HepG2 (cell line): Measurements from ENCODE around the gene GRIP2. TPM values are rescaled to one million over a fixed set of nuclear protein-coding genes. Genes with fewer than 3 reads are reported as not detected.

ENCODE experiments used
- ATAC-seq: fragments of 200-7000 bp; cut with Tn5 transposase; 3 replicates; pipeline ENCODE4 v1.9.1; 2020; ENCODE audit warnings: mild to moderate bottlenecking, moderate library complexity
- BruUV-seq: library from RNA; stranded (reverse); fragments of 400-500 nt; replicated peaks from 2 replicates; lab custom pipeline; 2021; lab: Mats Ljungman, UMichigan
- CTCF ChIA-PET: fragments of 300-600 bp; formaldehyde crosslinking; extraction: SDS; loops from one replicate; lab custom pipeline; 2021; ENCODE audit warnings: low total read pairs, inconsistent platforms, low intra/inter-chr PET ratio; lab: Yijun Ruan, JAX
- POLR2A ChIA-PET: fragments of 350-600 bp; sonication (Branson Sonifier 250); formaldehyde crosslinking; loops from one replicate; lab custom pipeline; 2020; ENCODE audit warnings: antibody characterized with exemption, inconsistent platforms; lab: Yijun Ruan, JAX
- DNase-seq: peaks from one replicate; pipeline ENCODE4 v3.0.0-alpha.2; 2015; ENCODE audit warnings: low spot score
- FAIRE-seq: peaks from 3 replicates; lab custom pipeline; 2011; peaks lifted over from hg19 to GRCh38; lab: Jason Lieb, UNC
- H2AFZ ChIP-seq: one replicate; pipeline ENCODE4 v1.6.1; 2011; ENCODE audit warnings: low read length, inconsistent platforms
- H3K27ac ChIP-seq: fragments of 300-600 bp; 3 replicates; pipeline ENCODE4 v1.8.0; 2011; ENCODE audit warnings: mixed run types, mild to moderate bottlenecking, mixed read lengths, low read length, inconsistent platforms; ENCODE audit not compliant: insufficient read depth; ENCODE audit errors: extremely low read length
- H3K27me3 ChIP-seq, 2 experiments: fragments of 200-600 bp in 1 of 2; 2 replicates in 1 of 2; 3 replicates in 1 of 2; pipeline versions ENCODE4 v1.6.0 to v1.8.0; 2011; ENCODE audit warnings: low read length in 2 of 2, mild to moderate bottlenecking in 2 of 2, moderate library complexity in 2 of 2, inconsistent platforms in 1 of 2; ENCODE audit not compliant: insufficient read depth in 2 of 2, control insufficient read depth in 1 of 2
- H3K36me3 ChIP-seq, 2 experiments: fragments of 200-600 bp in 1 of 2; replicated peaks in 1 of 2; 2 replicates in 1 of 2; 3 replicates in 1 of 2; pipeline versions ENCODE4 v1.5.1 to v1.8.0; 2011; ENCODE audit warnings: low read length in 2 of 2, inconsistent platforms in 1 of 2; ENCODE audit not compliant: insufficient read depth in 2 of 2, control insufficient read depth in 1 of 2
- H3K4me1 ChIP-seq: 2 replicates; pipeline ENCODE4 v1.5.1; 2012; ENCODE audit warnings: low read length, inconsistent platforms; ENCODE audit not compliant: insufficient read depth
- H3K4me2 ChIP-seq: 2 replicates; pipeline ENCODE4 v1.6.0; 2011; ENCODE audit warnings: low read depth, low read length, inconsistent platforms
- H3K4me3 ChIP-seq, 3 experiments: fragments of 200-600 bp in 1 of 3; sonication (generic), shearing (Covaris generic) in 1 of 3; replicated peaks in 1 of 3; 2 replicates each; pipeline ENCODE4 v1.5.1; 2011 to 2016; ENCODE audit warnings: low read length in 3 of 3, inconsistent platforms in 2 of 3, low read depth in 2 of 3, mild to moderate bottlenecking in 2 of 3, control low read depth in 1 of 3, mixed read lengths in 1 of 3; ENCODE audit not compliant: insufficient read depth in 1 of 3
- H3K79me2 ChIP-seq: one replicate; pipeline ENCODE4 v1.6.1; 2011; ENCODE audit warnings: low read length, inconsistent platforms; ENCODE audit not compliant: insufficient read depth
- H3K9ac ChIP-seq: 2 replicates; pipeline ENCODE4 v1.6.0; 2011; ENCODE audit warnings: mild to moderate bottlenecking, low read depth, low read length, inconsistent platforms; ENCODE audit not compliant: insufficient read depth
- H3K9me3 ChIP-seq: 2 replicates; pipeline ENCODE4 v1.5.1; 2012; ENCODE audit warnings: mild to moderate bottlenecking, low read length
- H4K20me1 ChIP-seq: 2 replicates; pipeline ENCODE4 v1.6.0; 2011; ENCODE audit warnings: inconsistent platforms, mild to moderate bottlenecking, low read length, moderate library complexity; ENCODE audit not compliant: insufficient read depth
- DPF2 ChIP-seq: sonication (generic); formaldehyde crosslinking; IDR thresholded peaks from 2 replicates; pipeline ENCODE4 v1.4.0; 2020; ENCODE audit warnings: mild to moderate bottlenecking, low read depth, missing genetic modification reagents, borderline replicate concordance
- FOSL2 ChIP-seq: sonication (generic); formaldehyde crosslinking; IDR thresholded peaks from 2 replicates; pipeline ENCODE4 v1.4.0; 2020; ENCODE audit warnings: missing genetic modification reagents
- KAT2B ChIP-seq: fragments of 150-350 bp; IDR thresholded peaks from 2 replicates; pipeline ENCODE4 v1.6.1; 2014; ENCODE audit warnings: low read depth, low read length, borderline replicate concordance
- NCOA2 ChIP-seq: sonication (generic); formaldehyde crosslinking; IDR thresholded peaks from 2 replicates; pipeline ENCODE4 v1.8.0; 2022; ENCODE audit warnings: inconsistent platforms
- NFIB ChIP-seq: sonication (generic); formaldehyde crosslinking; IDR thresholded peaks from 2 replicates; pipeline ENCODE4 v1.9.0; 2021; ENCODE audit warnings: missing genetic modification reagents, mild to moderate bottlenecking, borderline replicate concordance
- RBAK ChIP-seq: sonication (generic); formaldehyde crosslinking; IDR thresholded peaks from 2 replicates; pipeline ENCODE4 v1.5.1; 2020; ENCODE audit warnings: mild to moderate bottlenecking, missing genetic modification reagents
- RBM39 ChIP-seq: fragments of 200-400 bp; formaldehyde crosslinking; IDR thresholded peaks from one replicate; pipeline ENCODE4 v1.6.1; 2018; ENCODE audit warnings: antibody characterized with exemption, mild to moderate bottlenecking, low read depth, low read length; ENCODE audit not compliant: poor library complexity, severe bottlenecking
- RFX1 ChIP-seq: fragments of 450-650 bp; IDR thresholded peaks from 2 replicates; pipeline ENCODE4 v1.6.1; 2017
- SETDB1 ChIP-seq: sonication (generic); formaldehyde crosslinking; IDR thresholded peaks from 2 replicates; pipeline ENCODE4 v1.5.1; 2020; ENCODE audit warnings: missing genetic modification reagents, mild to moderate bottlenecking, borderline replicate concordance
- ZNF292 ChIP-seq: sonication (generic); formaldehyde crosslinking; IDR thresholded peaks from 2 replicates; pipeline ENCODE4 v1.8.1; 2022; ENCODE audit warnings: mild to moderate bottlenecking, low read depth, missing genetic modification reagents, borderline replicate concordance
- ZNF510 ChIP-seq: sonication (generic); formaldehyde crosslinking; IDR thresholded peaks from 2 replicates; pipeline ENCODE4 v1.4.0; 2020; ENCODE audit warnings: low read depth, mild to moderate bottlenecking, missing genetic modification reagents
- ZNF577 ChIP-seq: sonication (generic); formaldehyde crosslinking; IDR thresholded peaks from 2 replicates; pipeline ENCODE4 v1.4.0; 2020; ENCODE audit warnings: mild to moderate bottlenecking, low read depth, missing genetic modification reagents, borderline replicate concordance
- ZNF614 ChIP-seq: IDR thresholded peaks from 2 replicates; pipeline ENCODE4 v1.6.1; 2018; ENCODE audit warnings: missing biosample characterization, missing genetic modification reagents, inconsistent platforms, borderline replicate concordance
- ZNF703 ChIP-seq: sonication (generic); formaldehyde crosslinking; IDR thresholded peaks from 2 replicates; pipeline ENCODE4 v1.5.1; 2020; ENCODE audit warnings: missing genetic modification reagents, mild to moderate bottlenecking, moderate library complexity, borderline replicate concordance
- ZNF781 ChIP-seq: sonication (generic); formaldehyde crosslinking; IDR thresholded peaks from 2 replicates; pipeline ENCODE4 v1.5.1; 2020; ENCODE audit warnings: borderline replicate concordance, mild to moderate bottlenecking, missing genetic modification reagents; ENCODE audit errors: not compliant biosample characterization
- WGBS: methylation state at CpG from one replicate; pipeline ENCODE4 v1.1.6; 2017; ENCODE audit warnings: low lambda C conversion rate; 5-methylcytosine and 5-hydroxymethylcytosine counted together
- in situ Hi-C: cut with HindIII; loops from 2 replicates; pipeline ENCODE4 v1.10.0; 2017; ENCODE audit warnings: low pct_unique_long_range_greater_than_20kb; ENCODE audit not compliant: extremely low pct_ligation_motif_present
- intact Hi-C: fragments of 100-400 bp; cut with micrococcal nuclease; formaldehyde crosslinking; loops from one replicate; pipeline ENCODE4 v1.10.0; 2022; ENCODE audit not compliant: unreplicated experiment
- polyA plus RNA-seq, 8 experiments: library from polyadenylated mRNA; depleted of rRNA in 3 of 8; stranded (reverse) in 7 of 8; unstranded in 1 of 8; fragments of >200 nt; fragmentation: Illumina TruSeq in 4 of 8; extraction: Trizol in 4 of 8; gene quantifications; 2 replicates each; pipeline versions ENCODE4 v1.2.1 to v1.2.3, GENCODE V29; 2011 to 2016; ENCODE audit warnings: low read depth in 4 of 8, missing spikeins in 1 of 8, mixed read lengths in 1 of 8; ENCODE audit not compliant: insufficient read depth in 1 of 8
- total RNA-seq, 5 experiments: library from RNA; depleted of rRNA; stranded (reverse); fragments of >200 nt; fragmentation: Illumina TruSeq; extraction: Trizol; gene quantifications; 2 replicates each; pipeline ENCODE4 v1.2.3, GENCODE V29; 2016; ENCODE audit warnings: low read depth in 1 of 5
- TF ChIP-seq, protein P1 (sequence below): sonication (generic); formaldehyde crosslinking; IDR thresholded peaks from 2 replicates; pipeline ENCODE4 v1.8.1; 2022; ENCODE audit warnings: low read depth, mild to moderate bottlenecking, missing genetic modification reagents

The GRIP2 gene
- total and polyA plus RNA-seq, 2 of the 13 experiments (the other 11 are each of a cell fraction or from before 2014, with no cell fraction given): 0.11 to 0.24 TPM

- TF ChIP-seq NFIB (CRISPR knock-in tag) (no peak), DPF2 (CRISPR knock-in tag) (no peak), NCOA2 (CRISPR knock-in tag) (no peak), ZNF292 (CRISPR knock-in tag) (no peak), ZNF781 (CRISPR knock-in tag) (no peak), ZNF510 (CRISPR knock-in tag) (no peak), ZNF703 (CRISPR knock-in tag) (no peak), ZNF614 (no peak), KAT2B (no peak), RBAK (CRISPR knock-in tag) (no peak)
Measured at GRCh38 chr3:14477311-14477935, 62.7 kb downstream of the GRIP2 start (continued).

DNA sequence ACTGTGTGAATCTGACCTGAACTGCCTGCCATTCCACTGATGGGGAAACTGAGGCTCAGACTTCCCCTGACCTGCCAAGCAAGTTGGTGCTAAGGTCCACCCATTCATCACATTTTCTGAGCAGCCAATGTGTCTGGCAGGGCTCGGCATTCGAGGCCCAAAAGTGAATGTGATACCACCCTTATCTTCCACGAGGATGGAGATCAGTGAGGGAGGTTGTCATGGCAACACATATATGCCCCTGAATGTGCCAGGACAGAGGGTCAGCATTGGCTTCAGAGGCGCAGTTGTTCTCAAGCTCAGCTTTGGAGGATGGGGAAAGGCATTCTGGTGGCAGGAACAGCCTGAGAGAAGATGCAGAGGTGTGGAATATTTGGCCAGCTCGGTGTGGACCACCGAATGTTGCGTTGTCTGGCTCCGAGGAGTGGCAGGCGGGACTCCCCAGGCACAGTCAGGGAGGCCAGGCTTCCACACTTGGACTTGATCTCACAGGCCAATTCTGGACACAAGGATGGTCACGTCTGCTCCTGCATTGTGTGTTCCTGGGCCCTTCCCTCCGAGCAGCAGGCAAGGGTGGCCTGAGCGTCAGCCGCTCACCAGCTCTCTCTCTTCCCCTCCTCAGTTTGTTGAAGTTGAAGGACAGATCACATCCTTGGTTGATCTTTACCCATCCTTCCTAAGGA lies 63.4 kb downstream of the GRIP2 start:
- Histone ChIP-seq H3K36me3 (peaks cover 25 to 64% of the 10 kb centered on the region in 2 experiments; a peak in 4 of 5 replicates), H3K9ac (no peak overlapping the region), H3K27ac (no peak overlapping the region), H3K4me1 (no peaks in the 10 kb centered on the region), H3K4me3 (no peak overlapping the region), H3K4me2 (no peak overlapping the region), H3K79me2 (no peaks in the 10 kb centered on the region), H3K9me3 (no peaks in the 10 kb centered on the region), H3K27me3 (no peaks in the 10 kb centered on the region), H2AFZ (no peak overlapping the region), H4K20me1 (no peaks in the 10 kb centered on the region)
- BruUV-seq: no TSS peak
- ATAC-seq (no peak), FAIRE-seq (no peak), DNase-seq (no peak)
- TF ChIP-seq ZNF577 (CRISPR knock-in tag) (no peak), SETDB1 (no peak), RBM39 (no peak), RFX1 (peak; percentile 49; the same call in 1 of the 2 replicates), FOSL2 (CRISPR knock-in tag) (no peak)
- TF ChIP-seq, protein P1, sequence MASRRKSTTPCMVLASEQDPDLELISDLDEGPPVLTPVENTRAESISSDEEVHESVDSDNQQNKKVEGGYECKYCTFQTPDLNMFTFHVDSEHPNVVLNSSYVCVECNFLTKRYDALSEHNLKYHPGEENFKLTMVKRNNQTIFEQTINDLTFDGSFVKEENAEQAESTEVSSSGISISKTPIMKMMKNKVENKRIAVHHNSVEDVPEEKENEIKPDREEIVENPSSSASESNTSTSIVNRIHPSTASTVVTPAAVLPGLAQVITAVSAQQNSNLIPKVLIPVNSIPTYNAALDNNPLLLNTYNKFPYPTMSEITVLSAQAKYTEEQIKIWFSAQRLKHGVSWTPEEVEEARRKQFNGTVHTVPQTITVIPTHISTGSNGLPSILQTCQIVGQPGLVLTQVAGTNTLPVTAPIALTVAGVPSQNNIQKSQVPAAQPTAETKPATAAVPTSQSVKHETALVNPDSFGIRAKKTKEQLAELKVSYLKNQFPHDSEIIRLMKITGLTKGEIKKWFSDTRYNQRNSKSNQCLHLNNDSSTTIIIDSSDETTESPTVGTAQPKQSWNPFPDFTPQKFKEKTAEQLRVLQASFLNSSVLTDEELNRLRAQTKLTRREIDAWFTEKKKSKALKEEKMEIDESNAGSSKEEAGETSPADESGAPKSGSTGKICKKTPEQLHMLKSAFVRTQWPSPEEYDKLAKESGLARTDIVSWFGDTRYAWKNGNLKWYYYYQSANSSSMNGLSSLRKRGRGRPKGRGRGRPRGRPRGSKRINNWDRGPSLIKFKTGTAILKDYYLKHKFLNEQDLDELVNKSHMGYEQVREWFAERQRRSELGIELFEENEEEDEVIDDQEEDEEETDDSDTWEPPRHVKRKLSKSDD: no peak
- POLR2A ChIA-PET: no interaction called here
- CTCF ChIA-PET: no interaction called here
- 94% methylated on average over 13 of the region's 13 CpGs for WGBS
- intact Hi-C loops (no loop called here), in situ Hi-C loops (no loop called here)
